Immature natural killer cell (primary cell): ENCODE data around the gene MYF6. TPM values are rescaled to one million over a fixed set of nuclear protein-coding genes. Genes with fewer than 3 reads are reported as not detected.

Source experiments
- DNase-seq, 3 donors: peaks; one replicate each; pipeline ENCODE4 v3.0.0; 2022; ENCODE audit warnings: mixed read lengths in 1 of 3
- H3K27ac Mint-ChIP-seq, 6 donors: one replicate each; pipeline ENCODE4 v1.8.0; 2020; ENCODE audit warnings: mixed read lengths in 6 of 6, mild to moderate bottlenecking in 5 of 6, inconsistent platforms in 4 of 6, moderate library complexity in 3 of 6
- H3K27me3 Mint-ChIP-seq, 3 donors: one replicate each; pipeline ENCODE4 v1.8.0; 2020 to 2021; ENCODE audit warnings: low read depth in 3 of 3, mild to moderate bottlenecking in 3 of 3, mixed read lengths in 3 of 3, moderate library complexity in 3 of 3, inconsistent platforms in 1 of 3
- H3K36me3 Mint-ChIP-seq, 3 donors: one replicate each; pipeline ENCODE4 v1.8.0; 2020; ENCODE audit warnings: mixed read lengths in 3 of 3, inconsistent platforms in 2 of 3, mild to moderate bottlenecking in 2 of 3
- H3K4me1 Mint-ChIP-seq, 2 donors: one replicate each; pipeline ENCODE4 v1.8.0; 2020; ENCODE audit warnings: inconsistent platforms in 2 of 2, mild to moderate bottlenecking in 2 of 2, mixed read lengths in 2 of 2, moderate library complexity in 1 of 2
- H3K4me3 Mint-ChIP-seq, 5 donors: one replicate each; pipeline ENCODE4 v1.8.0; 2020; ENCODE audit warnings: mild to moderate bottlenecking in 5 of 5, mixed read lengths in 5 of 5, inconsistent platforms in 3 of 5, moderate library complexity in 3 of 5
- H3K9me3 Mint-ChIP-seq, 6 donors: one replicate each; pipeline ENCODE4 v1.8.0; 2020; ENCODE audit warnings: mild to moderate bottlenecking in 6 of 6, mixed read lengths in 6 of 6, inconsistent platforms in 4 of 6, moderate library complexity in 3 of 6
- polyA plus RNA-seq, 3 donors: library from polyadenylated mRNA; unstranded; fragments of 300-500 nt; fragmentation: Illumina TruSeq; gene quantifications; one replicate each; pipeline ENCODE4 v1.2.3, GENCODE V29; 2021

Gene MYF6
- polyA plus RNA-seq, 3 donors from 2014 or later: not detected

DNA sequence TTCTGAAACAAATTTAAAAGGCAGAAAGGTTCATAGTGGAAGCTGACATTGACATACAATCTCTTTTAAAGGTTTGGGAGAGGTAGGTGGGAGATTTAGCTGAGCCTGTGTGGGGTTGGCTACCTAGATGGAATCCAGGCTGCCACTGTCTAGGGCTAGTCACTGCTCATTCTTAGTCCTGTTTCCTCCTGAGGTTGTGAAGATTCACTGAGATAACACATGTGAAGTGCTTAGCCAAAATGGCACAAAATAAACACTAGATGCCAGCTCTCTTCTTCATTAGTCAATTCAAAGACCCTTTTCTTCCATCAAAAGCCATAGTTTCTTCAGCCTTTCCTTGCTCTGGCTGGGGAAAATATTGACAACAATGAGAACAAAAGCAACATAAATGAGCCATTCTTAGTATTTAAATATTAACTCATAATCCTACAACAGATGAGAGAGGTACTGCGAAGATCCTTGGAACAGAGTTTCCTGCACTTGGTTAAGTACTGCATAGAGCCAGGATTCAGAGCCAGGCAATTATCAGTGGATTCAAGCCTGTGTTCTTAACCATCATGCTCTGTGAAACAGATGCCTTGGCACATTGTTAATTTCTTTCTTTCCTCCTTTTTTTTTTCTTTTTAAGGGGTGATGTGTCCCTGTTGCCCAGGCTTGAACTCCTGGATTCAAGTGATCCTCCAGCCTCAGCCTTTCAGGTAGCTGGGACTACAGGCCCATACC lies 3.5 kb downstream of the MYF6 start:
- Mint-ChIP-seq H3K9me3 (peaks cover 1 to 57% (median 19%) of the 10 kb centered on the region in 6 donors), H3K4me1 (no peaks in the 10 kb centered on the region), H3K27me3 (peaks cover 4 to 11% (median 6%) of the 10 kb centered on the region in 3 donors), H3K4me3 (no peak overlapping the region), H3K36me3 (peaks cover 0 to 5% (median 0%) of the 10 kb centered on the region in 3 donors), H3K27ac (no peak overlapping the region)
- no peak for DNase-seq

DNA sequence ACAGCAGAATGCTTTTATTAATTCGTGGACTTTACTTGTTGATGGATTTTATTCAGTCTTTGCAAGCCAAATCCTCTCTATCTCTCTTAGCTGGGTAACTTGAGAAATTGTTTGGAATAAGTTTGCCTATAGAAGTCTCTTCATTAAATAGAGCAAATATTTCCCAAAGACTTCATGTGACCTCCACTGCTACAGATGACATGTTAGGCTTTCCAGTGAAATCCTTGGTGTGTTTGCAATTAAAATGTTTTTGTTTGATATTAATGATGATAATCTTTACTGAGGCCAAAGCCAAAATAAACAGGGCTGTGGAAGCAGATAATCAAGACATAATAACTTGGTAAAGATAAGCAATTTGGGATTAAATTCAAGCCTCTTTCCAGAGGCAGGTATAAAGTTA lies 4.4 kb downstream of the MYF6 start:
- Mint-ChIP-seq H3K36me3 (peaks cover 0 to 5% (median 0%) of the 10 kb centered on the region in 3 donors), H3K4me3 (no peak overlapping the region), H3K27ac (no peak overlapping the region), H3K9me3 (peaks cover 3 to 60% (median 16%) of the 10 kb centered on the region in 6 donors), H3K27me3 (peaks cover 7 to 13% (median 11%) of the 10 kb centered on the region in 3 donors), H3K4me1 (no peaks in the 10 kb centered on the region)
- DNase-seq: no peak

DNA sequence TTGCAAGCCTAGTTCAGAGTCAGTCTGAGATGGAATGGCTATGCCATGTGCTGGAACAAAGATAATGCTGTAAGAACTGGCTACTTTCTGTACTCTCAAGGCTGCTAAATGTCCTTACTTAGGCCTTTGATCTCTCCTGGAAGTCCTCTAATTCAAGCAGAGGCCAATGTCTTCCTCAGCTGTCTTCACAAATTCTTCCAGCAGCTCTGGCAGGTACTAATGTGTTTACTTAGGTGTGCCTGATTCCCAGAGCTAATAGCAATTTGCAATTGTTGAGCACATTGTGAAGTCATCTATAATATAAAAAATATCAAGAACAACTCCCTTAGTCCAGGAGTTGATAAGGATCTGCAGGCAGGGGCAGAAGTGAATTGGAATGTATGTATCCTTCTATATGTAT lies 5.4 kb downstream of the MYF6 start:
- H3K4me3 Mint-ChIP-seq: no peak overlapping the region
- peaks cover 3 to 51% (median 14%) of the 10 kb centered on the region in 6 donors for H3K9me3 Mint-ChIP-seq
- no peaks in the 10 kb centered on the region for H3K4me1 Mint-ChIP-seq
- peaks cover 5 to 13% (median 11%) of the 10 kb centered on the region in 3 donors for H3K27me3 Mint-ChIP-seq
- H3K36me3 Mint-ChIP-seq: peaks cover 0 to 5% (median 0%) of the 10 kb centered on the region in 3 donors
- no peak for DNase-seq
- H3K27ac Mint-ChIP-seq: no peak overlapping the region

DNA sequence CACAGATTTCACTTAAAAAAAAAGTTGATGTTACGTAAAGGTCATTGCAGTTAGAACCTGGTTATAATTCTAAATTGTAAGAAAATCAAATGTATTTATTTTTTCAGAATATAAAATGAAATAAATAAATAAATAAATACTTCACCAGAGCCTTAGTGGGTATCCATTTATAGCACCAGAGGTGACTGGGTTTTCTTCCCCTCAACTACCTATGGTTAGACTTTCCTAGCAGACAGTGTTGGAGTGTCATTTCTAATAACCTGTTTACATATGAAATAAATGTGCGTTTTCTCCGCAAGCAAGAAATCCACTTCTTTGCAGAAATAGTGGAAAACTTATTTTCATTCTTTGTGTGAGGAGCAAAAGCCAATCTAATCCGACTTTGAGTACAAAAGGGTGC lies 6.0 kb downstream of the MYF6 start:
- H3K9me3 Mint-ChIP-seq: peaks cover 3 to 51% (median 14%) of the 10 kb centered on the region in 6 donors
- H3K36me3 Mint-ChIP-seq: peaks cover 0 to 5% (median 0%) of the 10 kb centered on the region in 3 donors
- no peaks in the 10 kb centered on the region for H3K4me1 Mint-ChIP-seq
- no peak overlapping the region for H3K27ac Mint-ChIP-seq
- H3K4me3 Mint-ChIP-seq: no peak overlapping the region
- peaks cover 5 to 13% (median 11%) of the 10 kb centered on the region in 3 donors for H3K27me3 Mint-ChIP-seq
- DNase-seq: no peak

DNA sequence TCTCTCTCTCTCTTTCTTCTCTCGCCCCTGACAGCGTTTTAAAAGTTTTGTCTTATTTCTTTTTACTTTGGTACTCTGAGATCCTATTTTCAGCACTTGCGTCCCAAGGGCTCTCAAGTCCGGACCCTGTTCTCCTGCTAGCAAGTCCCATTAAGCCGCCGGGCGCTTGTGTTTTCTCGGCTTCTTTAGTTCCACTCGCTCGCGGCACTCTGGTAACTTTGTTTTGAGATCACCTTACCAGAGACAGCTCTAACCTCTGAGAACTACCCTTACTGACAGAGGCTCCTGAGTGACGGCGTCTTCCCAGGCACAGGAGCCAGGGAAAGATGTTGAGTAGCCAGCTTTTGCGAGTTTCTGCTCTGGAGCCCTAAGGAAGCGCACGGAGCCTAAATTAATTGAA lies 6.6 kb downstream of the MYF6 start:
- H3K4me1 Mint-ChIP-seq: no peaks in the 10 kb centered on the region
- peaks cover 5 to 13% (median 11%) of the 10 kb centered on the region in 3 donors for H3K27me3 Mint-ChIP-seq
- no peak for DNase-seq
- no peak overlapping the region for H3K27ac Mint-ChIP-seq
- no peak overlapping the region for H3K4me3 Mint-ChIP-seq
- peaks cover 0 to 5% (median 0%) of the 10 kb centered on the region in 3 donors for H3K36me3 Mint-ChIP-seq
- H3K9me3 Mint-ChIP-seq: peaks cover 3 to 48% (median 14%) of the 10 kb centered on the region in 6 donors

DNA sequence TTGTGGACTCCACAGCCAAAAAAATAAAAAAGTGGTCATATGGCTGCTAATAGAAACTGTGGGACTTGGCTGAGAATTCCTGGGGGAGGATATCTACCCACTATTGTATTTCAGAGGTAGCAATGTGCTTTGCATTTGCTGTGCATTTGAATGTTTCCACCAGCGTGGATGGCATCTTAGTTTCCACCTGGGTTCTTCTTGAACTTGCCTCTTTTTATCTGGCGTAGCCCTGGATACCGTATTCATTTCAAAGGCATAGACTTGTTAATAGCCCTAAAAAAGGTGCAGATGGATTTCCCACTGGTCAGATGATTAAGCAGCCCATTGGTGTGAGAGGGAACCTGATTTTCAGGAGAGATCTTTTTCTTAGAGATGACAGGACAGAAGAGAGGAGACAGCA lies 7.4 kb downstream of the MYF6 start:
- H3K27me3 Mint-ChIP-seq: peaks cover 5 to 13% (median 11%) of the 10 kb centered on the region in 3 donors
- H3K4me3 Mint-ChIP-seq: no peak overlapping the region
- DNase-seq: no peak
- peaks cover 0 to 5% (median 0%) of the 10 kb centered on the region in 3 donors for H3K36me3 Mint-ChIP-seq
- H3K4me1 Mint-ChIP-seq: no peaks in the 10 kb centered on the region
- no peak overlapping the region for H3K27ac Mint-ChIP-seq
- peaks cover 3 to 42% (median 14%) of the 10 kb centered on the region in 6 donors for H3K9me3 Mint-ChIP-seq

DNA sequence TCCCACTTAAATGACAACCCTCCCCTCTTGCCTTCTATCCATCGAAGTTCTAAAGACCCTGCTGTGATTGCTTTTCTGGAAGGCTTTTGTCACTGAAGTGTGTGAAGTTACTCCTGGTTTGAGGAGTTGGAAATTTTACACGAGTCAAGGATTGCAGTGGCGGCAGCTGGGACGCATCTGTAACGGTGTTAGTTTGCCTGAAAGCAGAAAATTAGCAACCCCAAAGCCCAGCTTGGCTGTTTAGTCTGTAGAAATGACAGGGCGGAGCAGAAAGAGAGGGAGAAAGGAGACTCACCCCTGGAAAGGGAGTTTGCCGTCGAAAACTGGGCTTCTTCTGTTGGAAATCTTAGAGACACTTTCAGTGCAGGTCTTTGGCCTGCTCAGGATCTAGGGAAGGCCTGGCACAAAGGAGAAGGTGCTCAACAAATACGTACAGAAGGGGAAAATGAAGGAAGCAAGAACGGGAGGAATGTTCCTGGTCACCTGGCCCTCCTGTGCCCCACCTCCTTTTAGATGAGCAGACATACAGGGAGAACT lies 8.3 kb downstream of the MYF6 start:
- no peak for DNase-seq
- no peak overlapping the region for H3K27ac Mint-ChIP-seq
- H3K27me3 Mint-ChIP-seq: peaks cover 5 to 13% (median 9%) of the 10 kb centered on the region in 3 donors
- no peaks in the 10 kb centered on the region for H3K4me1 Mint-ChIP-seq
- no peak overlapping the region for H3K4me3 Mint-ChIP-seq
- peaks cover 3 to 39% (median 13%) of the 10 kb centered on the region in 6 donors for H3K9me3 Mint-ChIP-seq
- peaks cover 0 to 5% (median 0%) of the 10 kb centered on the region in 3 donors for H3K36me3 Mint-ChIP-seq

DNA sequence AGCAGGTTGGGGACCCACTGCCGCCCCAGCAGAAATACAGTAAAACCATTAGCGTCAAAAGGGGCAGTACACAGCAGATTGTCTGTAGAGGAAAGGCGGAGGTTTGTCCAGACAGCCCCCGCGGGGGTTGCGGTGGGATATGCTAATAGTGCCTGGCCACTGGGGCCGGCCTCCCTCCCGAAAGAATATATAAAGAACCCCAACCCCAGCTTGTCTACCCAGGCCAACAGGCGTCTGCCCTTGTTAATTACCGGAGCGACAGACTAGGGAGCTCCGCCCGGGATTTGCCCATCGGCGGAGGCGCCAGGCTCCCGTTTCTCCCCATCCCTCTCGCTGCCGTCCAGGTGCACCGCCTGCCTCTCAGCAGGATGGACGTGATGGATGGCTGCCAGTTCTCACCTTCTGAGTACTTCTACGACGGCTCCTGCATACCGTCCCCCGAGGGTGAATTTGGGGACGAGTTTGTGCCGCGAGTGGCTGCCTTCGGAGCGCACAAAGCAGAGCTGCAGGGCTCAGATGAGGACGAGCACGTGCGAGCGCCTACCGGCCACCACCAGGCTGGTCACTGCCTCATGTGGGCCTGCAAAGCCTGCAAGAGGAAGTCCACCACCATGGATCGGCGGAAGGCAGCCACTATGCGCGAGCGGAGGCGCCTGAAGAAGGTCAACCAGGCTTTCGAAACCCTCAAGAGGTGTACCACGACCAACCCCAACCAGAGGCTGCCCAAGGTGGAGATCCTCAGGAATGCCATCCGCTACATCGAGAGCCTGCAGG lies 9.4 kb downstream of the MYF6 start, which contains the start of gene MYF5:
TSS of gene MYF5 (plus strand) at position 217 of the 774 bp plus-strand sequence. CDS start at position 369, 152 bp downstream.
- peaks cover 0 to 5% (median 0%) of the 10 kb centered on the region in 3 donors for H3K36me3 Mint-ChIP-seq
- no peak for DNase-seq
- H3K27ac Mint-ChIP-seq: no peak within 1 kb of the TSS
- H3K4me3 Mint-ChIP-seq: no peak within 1 kb of the TSS
- no peaks in the 10 kb centered on the region for H3K4me1 Mint-ChIP-seq
- peaks cover 5 to 13% (median 9%) of the 10 kb centered on the region in 3 donors for H3K27me3 Mint-ChIP-seq
- peaks cover 3 to 39% (median 12%) of the 10 kb centered on the region in 6 donors for H3K9me3 Mint-ChIP-seq

DNA sequence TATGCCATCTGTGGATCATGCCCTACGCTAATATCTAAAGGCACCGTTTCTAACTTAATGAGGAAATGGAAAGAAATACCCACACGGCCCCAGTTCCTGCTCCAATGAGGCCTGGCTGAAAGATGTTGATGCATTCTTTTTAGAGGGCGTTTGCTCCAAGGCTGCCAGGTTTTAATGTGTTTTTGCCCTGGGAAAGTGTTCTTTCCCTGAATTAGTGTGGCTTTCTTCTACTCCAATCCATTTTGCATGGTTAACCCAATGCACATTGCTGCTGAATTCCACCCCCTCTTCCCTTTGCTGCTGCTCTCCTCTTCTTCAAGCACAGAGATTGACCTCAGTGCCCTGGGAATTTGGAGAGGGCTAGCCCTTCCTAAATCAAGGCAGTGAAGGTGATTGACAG lies 10.4 kb downstream of the MYF6 start:
- Mint-ChIP-seq H3K9me3 (peaks cover 3 to 36% (median 9%) of the 10 kb centered on the region in 6 donors), H3K27me3 (peaks cover 5 to 13% (median 9%) of the 10 kb centered on the region in 3 donors), H3K4me3 (no peak overlapping the region)

DNA sequence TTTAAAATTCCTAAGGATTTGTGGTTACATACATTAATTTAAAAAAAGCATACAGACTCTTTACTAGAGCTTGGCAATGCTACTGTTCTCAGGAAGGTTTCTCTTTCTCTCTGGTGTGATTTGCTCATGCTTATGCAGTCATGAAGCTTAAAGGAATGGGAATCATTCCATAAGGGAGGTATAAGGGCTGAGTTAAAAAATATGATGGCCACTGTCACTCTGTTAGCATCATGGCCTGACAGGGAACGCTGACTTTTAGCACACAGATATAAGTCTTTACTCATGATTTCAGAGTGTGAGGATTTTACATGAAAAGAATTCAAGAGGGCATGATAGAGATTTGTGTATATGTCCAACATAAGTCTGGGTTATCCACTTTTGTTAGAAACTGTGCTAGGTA lies 13.1 kb downstream of the MYF6 start:
- no peak for DNase-seq
- Mint-ChIP-seq H3K36me3 (no peaks in the 10 kb centered on the region), H3K27me3 (peaks cover 2 to 9% (median 4%) of the 10 kb centered on the region in 3 donors), H3K4me1 (no peaks in the 10 kb centered on the region), H3K9me3 (peaks cover 0 to 15% (median 4%) of the 10 kb centered on the region in 6 donors), H3K4me3 (no peak overlapping the region), H3K27ac (no peak overlapping the region)

More for the DNA sequence above, 10.4 kb downstream of the MYF6 start:
- no peaks in the 10 kb centered on the region for H3K4me1 Mint-ChIP-seq
- H3K36me3 Mint-ChIP-seq: peaks cover 0 to 5% (median 0%) of the 10 kb centered on the region in 3 donors
- no peak for DNase-seq
- H3K27ac Mint-ChIP-seq: no peak overlapping the region

DNA sequence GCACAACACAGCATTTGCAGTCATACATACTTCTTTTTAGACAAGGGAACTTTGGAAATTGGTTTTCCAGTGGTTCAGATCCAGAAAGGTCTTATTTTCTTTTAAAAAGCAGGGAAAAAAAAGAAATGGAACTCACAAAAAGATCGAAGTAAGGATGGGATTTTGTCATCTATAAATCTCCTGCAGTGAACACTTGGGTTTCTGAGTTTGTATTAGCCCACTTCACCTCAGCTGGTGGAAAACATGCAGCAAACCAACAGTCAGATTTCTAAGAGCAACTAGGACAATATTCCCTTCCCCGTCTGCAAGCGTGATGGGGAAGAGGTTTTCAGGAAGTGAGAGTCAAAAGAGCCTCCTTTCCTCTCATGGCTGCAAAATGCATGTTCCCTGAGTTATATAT lies 13.9 kb downstream of the MYF6 start:
- Mint-ChIP-seq H3K27me3 (peaks cover 0 to 4% (median under 1%) of the 10 kb centered on the region in 3 donors), H3K4me3 (no peak overlapping the region), H3K4me1 (no peaks in the 10 kb centered on the region)

DNA sequence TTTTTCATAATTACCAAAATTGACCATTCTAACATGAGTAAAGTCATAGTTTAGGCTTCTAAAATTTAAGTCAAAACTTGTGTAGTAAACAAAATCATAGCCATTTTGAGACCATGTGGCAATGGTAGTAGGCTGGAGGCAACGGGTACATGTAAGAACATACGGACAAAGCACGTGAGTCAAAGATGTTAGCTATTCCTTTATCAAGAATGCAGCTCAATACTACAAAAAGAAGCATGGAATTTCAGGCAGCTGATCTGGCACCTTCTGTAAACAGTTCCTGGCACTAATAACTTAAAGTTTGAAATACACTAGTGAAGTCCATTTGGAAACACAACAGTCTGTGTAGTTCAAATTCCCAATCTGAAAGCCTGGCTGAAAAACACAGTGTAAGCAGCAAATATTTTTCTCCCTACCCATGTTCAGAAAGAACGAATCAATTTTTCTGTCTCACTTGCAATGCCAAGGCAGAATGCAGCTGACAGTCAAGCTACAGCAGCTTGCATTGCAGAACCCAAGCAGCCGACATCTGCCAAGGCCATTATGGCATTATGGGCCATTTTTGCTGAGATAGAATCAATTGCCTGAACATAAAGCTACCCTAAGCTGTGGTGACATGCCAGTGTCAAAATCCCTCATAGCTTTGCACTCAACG lies 38.5 kb downstream of the MYF6 start:
- H3K4me1 Mint-ChIP-seq: no peaks in the 10 kb centered on the region
- DNase-seq: no peak
- H3K27me3 Mint-ChIP-seq: no peaks in the 10 kb centered on the region
- H3K27ac Mint-ChIP-seq: no peak overlapping the region
- peaks cover 0 to 12% (median 5%) of the 10 kb centered on the region in 6 donors for H3K9me3 Mint-ChIP-seq
- H3K4me3 Mint-ChIP-seq: no peak overlapping the region
- no peaks in the 10 kb centered on the region for H3K36me3 Mint-ChIP-seq

More for the DNA sequence above, 13.9 kb downstream of the MYF6 start:
- Mint-ChIP-seq H3K27ac (no peak overlapping the region), H3K36me3 (no peaks in the 10 kb centered on the region), H3K9me3 (peaks cover 0 to 10% (median 2%) of the 10 kb centered on the region in 6 donors)
- no peak for DNase-seq

DNA sequence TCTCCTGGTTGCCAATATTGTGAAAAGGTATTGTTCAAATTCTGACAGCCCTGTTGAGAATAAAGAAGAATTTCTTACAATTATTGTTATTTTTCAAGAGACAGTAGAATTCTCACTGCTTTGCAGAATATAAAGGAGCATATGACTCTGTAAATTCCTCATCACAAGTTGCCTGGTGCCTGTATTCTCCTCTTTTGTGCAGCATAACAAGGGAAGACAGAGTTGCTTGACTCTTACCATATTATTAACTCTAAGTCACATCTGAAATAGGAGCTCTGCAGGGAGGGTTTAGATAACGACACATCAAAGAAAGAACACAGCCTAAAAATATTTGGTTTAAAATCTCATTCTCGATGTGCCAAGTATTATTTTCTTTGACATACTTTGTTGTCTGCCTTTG lies 40.4 kb downstream of the MYF6 start:
- Mint-ChIP-seq H3K4me3 (no peak overlapping the region), H3K27ac (no peak overlapping the region), H3K9me3 (peaks cover 0 to 15% (median 4%) of the 10 kb centered on the region in 6 donors), H3K36me3 (no peaks in the 10 kb centered on the region), H3K27me3 (peaks cover 0 to 2% (median 0%) of the 10 kb centered on the region in 3 donors), H3K4me1 (no peaks in the 10 kb centered on the region)
- DNase-seq: no peak
